NCI-H2081 (cell line): ENCODE measurements around the gene GPRC5B.

Source experiments
- DNase-seq, 2 experiments: peaks; one replicate each; lab custom pipeline; 2025; lab: John Stamatoyannopoulos, UW

GPRC5B gene

GRCh38 chr16:19898166-19898565 lies 13.5 kb upstream of the GPRC5B start:
- DNase-seq: no peak

GRCh38 chr16:19896951-19897350 lies 12.3 kb upstream of the GPRC5B start:
- DNase-seq: no peak

GRCh38 chr16:19894586-19894985 lies 9.9 kb upstream of the GPRC5B start:
- DNase-seq: no peak

GRCh38 chr16:19892902-19893301 lies 8.3 kb upstream of the GPRC5B start:
- no peak for DNase-seq

- no peak for DNase-seq
Measured at GRCh38 chr16:19890901-19891300, 6.3 kb upstream of the GPRC5B start.

- no peak for DNase-seq
Measured at GRCh38 chr16:19888834-19889233, 4.2 kb upstream of the GPRC5B start.

- peak; percentile 70 to 84 for DNase-seq
Measured at GRCh38 chr16:19886073-19886941, 1.7 kb upstream of the GPRC5B start.

GRCh38 chr16:19885451-19886072 lies 914 bp upstream of the GPRC5B start:
- no peak for DNase-seq

GRCh38 chr16:19883966-19884485 lies 622 bp downstream of the GPRC5B start:
- peak in 1 of 2 experiments; percentile 38 for DNase-seq

- peak; percentile 25 to 58 for DNase-seq
Measured at GRCh38 chr16:19883296-19883965, 1.2 kb downstream of the GPRC5B start.

- DNase-seq: no peak
Measured at GRCh38 chr16:19882646-19883045, 2.0 kb downstream of the GPRC5B start.

- DNase-seq: peak in 1 of 2 experiments; percentile 30
Measured at GRCh38 chr16:19882186-19882585, 2.5 kb downstream of the GPRC5B start.

GRCh38 chr16:19881783-19882182 lies 2.9 kb downstream of the GPRC5B start:
- peak in 1 of 2 experiments; percentile 30 for DNase-seq

- DNase-seq: no peak
Measured at GRCh38 chr16:19881028-19881427, 3.6 kb downstream of the GPRC5B start.

GRCh38 chr16:19879241-19879792 lies 5.3 kb downstream of the GPRC5B start:
- DNase-seq: peak; percentile 91 to 98

GRCh38 chr16:19878757-19879156 lies 5.9 kb downstream of the GPRC5B start:
- DNase-seq: no peak

- peak in 1 of 2 experiments; percentile 35 for DNase-seq
Measured at GRCh38 chr16:19876501-19877059, 8.1 kb downstream of the GPRC5B start.

GRCh38 chr16:19875900-19876299 lies 8.7 kb downstream of the GPRC5B start:
- no peak for DNase-seq

- peak in 1 of 2 experiments; percentile 11 for DNase-seq
Measured at GRCh38 chr16:19874851-19875546, 9.6 kb downstream of the GPRC5B start.

- DNase-seq: no peak
Measured at GRCh38 chr16:19874026-19874425, 10.6 kb downstream of the GPRC5B start.

GRCh38 chr16:19872935-19873334 lies 11.7 kb downstream of the GPRC5B start:
- no peak for DNase-seq
